Measurements from ENCODE around the gene TAS2R31. TPM values are rescaled to one million over a fixed set of nuclear protein-coding genes. Genes with fewer than 3 reads are reported as not detected.

Gene TAS2R31
- total and polyA plus RNA-seq, 2 of the 4 experiments (the other 2 are of a cell fraction), result 0.24 to 4.3 TPM

DNA sequence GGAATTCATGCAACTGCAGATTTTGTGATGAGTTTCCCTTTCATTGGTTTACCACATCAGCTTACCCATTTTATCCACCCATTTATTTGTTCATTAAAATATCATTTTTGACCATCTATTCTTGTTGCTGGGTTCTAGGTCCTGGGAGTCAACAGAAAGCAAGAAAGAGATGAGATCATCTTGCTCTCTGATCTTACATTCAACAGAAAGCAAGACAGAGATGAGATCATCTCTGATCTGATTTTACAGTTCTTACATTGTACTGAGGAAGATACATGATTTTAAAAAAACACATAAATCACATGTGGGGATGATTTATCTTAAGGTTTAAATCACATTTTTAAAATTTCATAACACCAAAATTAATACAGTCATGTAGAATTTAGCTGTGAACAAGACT lies 28.6 kb upstream of the TAS2R31 start:
- ATAC-seq (ENCODE audit: low read depth), result peak; percentile 62; the same call in 1 of the 2 replicates
- peak; percentile 47 for DNase-seq
- no TSS peak for BruUV-seq (replicated peaks)

More for the DNA sequence above, 28.6 kb upstream of the TAS2R31 start:
- ChIA-PET CTCF (no interaction called here), POLR2A (ENCODE audit: unreplicated experiment) (no interaction called here)
- dilution Hi-C loops (cut with HindIII; ENCODE audit: low sequenced_read_pairs, unreplicated experiment) (no loop called here), in situ Hi-C loops (cut with MboI; ENCODE audit: low sequenced_read_pairs) (no loop called here), intact Hi-C loops (cut with micrococcal nuclease) (no loop called here)
- peaks cover 4% of the 10 kb centered on the region; the same call in 1 of the 2 replicates for H3K9me1 ChIP-seq (ENCODE audit: insufficient read depth, low read length)
- no peak overlapping the region for H2BK120ac ChIP-seq (ENCODE audit: low read depth, low read length)
- H4K20me1 ChIP-seq (ENCODE audit: insufficient read depth, low read length), result no peaks in the 10 kb centered on the region
- no peak overlapping the region for H4K91ac ChIP-seq (ENCODE audit: insufficient read depth, low read depth, low read length)
- no peak overlapping the region for H3K4ac ChIP-seq (ENCODE audit: low read depth, low read length)
- H2BK5ac ChIP-seq (ENCODE audit: low read depth, low read length, poor library complexity, severe bottlenecking), result no peak overlapping the region
- no peak overlapping the region for H2BK15ac ChIP-seq (ENCODE audit: low read depth, low read length)
- no peak overlapping the region for H3K9ac ChIP-seq (ENCODE audit: low read depth, low read length)
- H3K4me2 ChIP-seq (ENCODE audit: low read depth, low read length), result no peak overlapping the region
- no peak overlapping the region for H2AK9ac ChIP-seq (replicated peaks; ENCODE audit: low read depth, low read length, poor library complexity)
- H3K27ac ChIP-seq (ENCODE audit: insufficient read depth, low read length), result no peak overlapping the region
- H4K5ac ChIP-seq (ENCODE audit: low read depth, low read length), result no peak overlapping the region
- H3K56ac ChIP-seq (ENCODE audit: extremely low read depth, insufficient read depth, low read length), result no peak overlapping the region
- no peak overlapping the region for H3K18ac ChIP-seq (ENCODE audit: low read depth, low read length)
- H3K27me3 ChIP-seq (ENCODE audit: control insufficient read depth, insufficient read depth, low read length), result no peaks in the 10 kb centered on the region
- no peak overlapping the region for H3K14ac ChIP-seq (replicated peaks; ENCODE audit: low read depth, low read length)
- TF ChIP-seq RCOR1 (IDR thresholded peaks at IDR 0.05; ENCODE audit: insufficient replicate concordance, low read length) (no peak), CHD1 (IDR thresholded peaks at IDR 0.05; ENCODE audit: low read depth, low read length) (no peak), POLR2A (IDR thresholded peaks at IDR 0.05; ENCODE audit: low read depth, low read length) (no peak), FOS (IDR thresholded peaks at IDR 0.05; ENCODE audit: low read depth, low read length) (no peak), MXI1 (IDR thresholded peaks at IDR 0.05; ENCODE audit: borderline replicate concordance, low read depth, low read length) (no peak), RFX5 (IDR thresholded peaks at IDR 0.05; ENCODE audit: low read depth, low read length) (no peak), RAD21 (IDR thresholded peaks at IDR 0.05; ENCODE audit: low read length) (no peak), MAFK (IDR thresholded peaks at IDR 0.05; ENCODE audit: low read depth, low read length) (no peak), NFE2L2 (IDR thresholded peaks at IDR 0.05; ENCODE audit: low read depth, low read length) (no peak)
- no peak overlapping the region for H2BK20ac ChIP-seq (ENCODE audit: low read depth, low read length)
- no peaks in the 10 kb centered on the region for H3K9me3 ChIP-seq (ENCODE audit: control insufficient read depth, insufficient read depth, low read length)
- H2AK5ac ChIP-seq (ENCODE audit: low read depth, low read length), result no peak overlapping the region
- no peak overlapping the region for H3K23ac ChIP-seq (ENCODE audit: low read depth, low read length)
- no peak overlapping the region for H4K8ac ChIP-seq (ENCODE audit: low read depth in 2 of 2, low read length in 2 of 2)
- H3K4me3 ChIP-seq (ENCODE audit: insufficient read depth, low read depth, low read length), result no peak overlapping the region
- H3K36me3 ChIP-seq (ENCODE audit: control insufficient read depth, insufficient read depth, low read length), result no peaks in the 10 kb centered on the region; the same call in 1 of the 2 replicates
- H3K79me1 ChIP-seq (ENCODE audit: low read depth in 1 of 2, low read length in 2 of 2), result peaks cover 14 to 41% of the 10 kb centered on the region in 2 experiments; a peak in 3 of 4 replicates
- H3K4me1 ChIP-seq (ENCODE audit: control insufficient read depth, insufficient read depth, low read length), result no peaks in the 10 kb centered on the region
- H2AFZ ChIP-seq (replicated peaks; ENCODE audit: low read length, poor library complexity), result no peak overlapping the region
